Skeletal muscle tissue (tissue), 4 donors: ENCODE data around the gene MYBPHL. TPM values are rescaled to one million over a fixed set of nuclear protein-coding genes. Genes with fewer than 3 reads are reported as not detected.
A peak's percentile ranks its signal among the peaks of the same experiment; 100 is the strongest.

ENCODE experiments used
- H3K27ac ChIP-seq: one replicate; pipeline ENCODE4 v1.7.0; 2013; ENCODE audit warnings: mild to moderate bottlenecking, low read depth, low read length, inconsistent platforms
- H3K27me3 ChIP-seq, 3 donors: one replicate each; pipeline ENCODE4 v1.7.0; 2013; ENCODE audit warnings: low read length in 3 of 3; ENCODE audit not compliant: control insufficient read depth in 3 of 3, insufficient read depth in 3 of 3
- H3K36me3 ChIP-seq, 3 donors: one replicate each; pipeline ENCODE4 v1.7.0; 2013; ENCODE audit warnings: low read length in 3 of 3; ENCODE audit not compliant: control insufficient read depth in 3 of 3, insufficient read depth in 3 of 3
- H3K4me1 ChIP-seq, 3 donors: one replicate each; pipeline ENCODE4 v1.7.0; 2013; ENCODE audit warnings: low read length in 3 of 3, mild to moderate bottlenecking in 3 of 3; ENCODE audit not compliant: control insufficient read depth in 3 of 3, insufficient read depth in 3 of 3
- H3K4me3 ChIP-seq, 3 donors: one replicate each; pipeline ENCODE4 v1.7.0; 2013; ENCODE audit warnings: low read length in 3 of 3
- H3K9ac ChIP-seq, 3 donors: one replicate each; pipeline ENCODE4 v1.7.0; 2013; ENCODE audit warnings: low read length in 3 of 3, mild to moderate bottlenecking in 3 of 3, moderate library complexity in 2 of 3, low read depth in 1 of 3
- H3K9me3 ChIP-seq, 3 donors: one replicate each; pipeline ENCODE4 v1.7.0; 2013; ENCODE audit warnings: low read length in 3 of 3; ENCODE audit not compliant: control insufficient read depth in 3 of 3
- total RNA-seq: library from RNA; depleted of rRNA; stranded (reverse); fragments of >200 nt; gene quantifications from one replicate; pipeline ENCODE4 v1.2.3, GENCODE V29; 2014
- donor health status: Osteomylitis.

MYBPHL gene, protein sequence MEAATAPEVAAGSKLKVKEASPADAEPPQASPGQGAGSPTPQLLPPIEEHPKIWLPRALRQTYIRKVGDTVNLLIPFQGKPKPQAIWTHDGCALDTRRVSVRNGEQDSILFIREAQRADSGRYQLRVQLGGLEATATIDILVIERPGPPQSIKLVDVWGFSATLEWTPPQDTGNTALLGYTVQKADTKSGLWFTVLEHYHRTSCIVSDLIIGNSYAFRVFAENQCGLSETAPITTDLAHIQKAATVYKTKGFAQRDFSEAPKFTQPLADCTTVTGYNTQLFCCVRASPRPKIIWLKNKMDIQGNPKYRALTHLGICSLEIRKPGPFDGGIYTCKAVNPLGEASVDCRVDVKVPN
- total RNA-seq, result under 0.01 TPM

DNA sequence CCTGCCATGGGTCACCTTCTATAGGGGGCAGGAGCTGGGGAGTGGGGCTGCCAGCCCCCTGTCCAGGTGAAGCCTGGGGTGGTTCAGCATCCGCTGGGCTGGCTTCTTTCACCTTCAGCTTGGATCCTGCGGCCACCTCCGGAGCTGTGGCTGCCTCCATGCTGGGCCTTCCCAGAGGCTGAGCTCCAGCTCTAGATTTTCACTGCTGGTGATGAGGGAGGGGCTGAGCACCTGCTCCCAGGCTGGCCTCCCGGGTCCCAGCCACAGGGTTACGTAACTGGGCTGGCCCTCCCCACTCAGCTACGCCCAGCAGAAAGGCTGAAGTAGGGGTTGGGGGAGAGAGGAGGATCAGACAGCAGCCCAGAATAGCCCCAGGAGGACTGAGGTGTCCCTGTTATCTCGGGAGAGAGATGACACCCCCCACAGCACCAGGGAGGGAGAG lies at the start of gene MYBPHL:
MYBPHL (minus strand) TSS at position 180 of the 442 bp plus-strand sequence; CDS start at position 160, 20 bp downstream.
- Histone ChIP-seq H3K9me3 (no peaks in the 10 kb centered on the region), H3K4me3 (peak within 1 kb of the TSS in 1 of 3 donors; percentile 6), H3K27me3 (no peaks in the 10 kb centered on the region), H3K27ac (no peak within 1 kb of the TSS), H3K4me1 (peaks cover 27 to 31% (median 29%) of the 10 kb centered on the region in 3 donors), H3K36me3 (peaks cover 11 to 19% (median 13%) of the 10 kb centered on the region in 3 donors), H3K9ac (peak within 1 kb of the TSS in 1 of 3 donors; percentile 45)

DNA sequence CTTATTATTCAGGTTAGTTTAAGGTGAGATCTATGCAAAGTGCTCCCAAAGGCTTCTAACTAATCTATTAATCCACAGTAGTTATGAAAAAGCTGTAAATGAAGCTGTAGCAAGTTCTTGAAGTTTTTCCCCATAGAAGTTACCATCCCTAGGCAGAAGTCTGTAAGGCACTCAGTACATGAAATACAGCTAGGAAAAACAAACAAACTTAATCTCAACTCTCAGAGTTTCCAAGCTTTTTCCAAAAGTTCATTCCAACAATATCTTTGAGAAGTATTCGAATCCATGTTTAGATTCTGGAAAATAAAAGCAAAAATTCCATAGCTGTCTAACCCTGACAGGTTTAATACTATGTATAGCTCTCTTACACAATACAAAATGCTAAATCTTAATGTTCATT lies 49.7 kb upstream of the MYBPHL start:
- Histone ChIP-seq H3K27me3 (no peaks in the 10 kb centered on the region), H3K4me3 (no peak overlapping the region), H3K9ac (no peak overlapping the region), H3K27ac (no peak overlapping the region), H3K4me1 (peaks cover 0 to 5% (median under 1%) of the 10 kb centered on the region in 3 donors), H3K36me3 (peaks cover 13 to 27% (median 26%) of the 10 kb centered on the region in 3 donors), H3K9me3 (no peaks in the 10 kb centered on the region)

DNA sequence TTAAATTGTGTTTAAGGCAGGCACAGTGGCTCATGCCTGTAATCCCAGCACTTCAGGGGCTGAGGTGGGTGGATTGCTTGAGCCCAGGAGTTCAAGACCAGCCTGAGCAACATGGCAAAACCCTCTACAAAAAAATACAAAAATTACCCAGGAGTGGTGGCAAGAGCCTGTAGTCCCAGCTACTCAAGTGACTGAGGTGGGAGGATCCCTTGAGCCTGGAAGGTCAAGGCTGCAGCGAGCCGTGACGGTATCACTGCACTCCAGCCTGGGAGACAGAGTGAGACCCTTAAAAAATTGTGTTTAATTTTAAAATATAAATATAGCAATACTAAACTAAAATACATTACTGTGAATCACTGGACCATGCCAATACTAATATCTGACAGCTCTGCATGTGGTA lies 48.1 kb upstream of the MYBPHL start:
- no peaks in the 10 kb centered on the region for H3K9me3 ChIP-seq
- H3K27me3 ChIP-seq, result no peaks in the 10 kb centered on the region
- H3K4me3 ChIP-seq, result no peak overlapping the region
- no peak overlapping the region for H3K27ac ChIP-seq
- peaks cover 20 to 41% (median 39%) of the 10 kb centered on the region in 3 donors for H3K36me3 ChIP-seq
- H3K9ac ChIP-seq, result no peak overlapping the region
- peaks cover 0 to 2% (median 0%) of the 10 kb centered on the region in 3 donors for H3K4me1 ChIP-seq

- H3K4me3 ChIP-seq, result no peak overlapping the region
- H3K36me3 ChIP-seq, result peaks cover 27 to 70% (median 50%) of the 10 kb centered on the region in 3 donors
- H3K27ac ChIP-seq, result no peak overlapping the region
- H3K4me1 ChIP-seq, result no peaks in the 10 kb centered on the region
- H3K9me3 ChIP-seq, result no peaks in the 10 kb centered on the region
- no peak overlapping the region for H3K9ac ChIP-seq
- no peaks in the 10 kb centered on the region for H3K27me3 ChIP-seq
Measured at GRCh38 chr1:109351457-109351856, 44.6 kb upstream of the MYBPHL start.

GRCh38 chr1:109350655-109351054 lies 43.8 kb upstream of the MYBPHL start:
- H3K36me3 ChIP-seq, result peaks cover 31 to 74% (median 55%) of the 10 kb centered on the region in 3 donors

DNA sequence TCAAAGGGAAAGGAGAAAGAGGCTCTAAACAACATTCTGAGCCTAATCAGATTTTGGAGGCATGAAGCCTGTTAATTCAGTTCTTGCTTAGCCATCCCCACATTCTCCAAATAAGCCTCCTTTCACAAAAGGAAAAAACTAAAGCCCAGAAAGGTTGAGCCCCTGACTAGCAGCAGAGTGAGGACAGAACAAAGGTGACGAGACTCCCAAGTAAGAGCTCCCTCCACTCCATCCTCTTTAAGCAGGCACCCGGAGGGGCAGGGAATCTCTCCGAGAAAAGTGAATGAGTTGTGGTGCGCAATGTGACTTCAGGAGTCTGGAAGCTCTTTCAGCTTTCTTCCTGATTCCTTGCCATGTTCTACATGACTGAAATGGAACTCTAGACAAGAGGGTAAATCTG lies 43.4 kb upstream of the MYBPHL start:
- peaks cover 33 to 79% (median 58%) of the 10 kb centered on the region in 3 donors for H3K36me3 ChIP-seq
- H3K9me3 ChIP-seq, result no peaks in the 10 kb centered on the region
- H3K27me3 ChIP-seq, result no peaks in the 10 kb centered on the region
- no peak overlapping the region for H3K9ac ChIP-seq
- H3K27ac ChIP-seq, result no peak overlapping the region
- no peak overlapping the region for H3K4me3 ChIP-seq
- no peaks in the 10 kb centered on the region for H3K4me1 ChIP-seq

More at GRCh38 chr1:109350655-109351054, 43.8 kb upstream of the MYBPHL start:
- H3K4me3 ChIP-seq, result no peak overlapping the region
- H3K9me3 ChIP-seq, result no peaks in the 10 kb centered on the region
- H3K27ac ChIP-seq, result no peak overlapping the region
- no peak overlapping the region for H3K9ac ChIP-seq
- H3K27me3 ChIP-seq, result no peaks in the 10 kb centered on the region
- H3K4me1 ChIP-seq, result no peaks in the 10 kb centered on the region

- Histone ChIP-seq H3K9ac (no peak overlapping the region), H3K4me3 (no peak overlapping the region), H3K9me3 (no peaks in the 10 kb centered on the region), H3K27me3 (no peaks in the 10 kb centered on the region), H3K27ac (no peak overlapping the region), H3K4me1 (no peaks in the 10 kb centered on the region), H3K36me3 (peaks cover 40 to 83% (median 62%) of the 10 kb centered on the region in 3 donors)
Measured at GRCh38 chr1:109347511-109347910, 40.7 kb upstream of the MYBPHL start.

DNA sequence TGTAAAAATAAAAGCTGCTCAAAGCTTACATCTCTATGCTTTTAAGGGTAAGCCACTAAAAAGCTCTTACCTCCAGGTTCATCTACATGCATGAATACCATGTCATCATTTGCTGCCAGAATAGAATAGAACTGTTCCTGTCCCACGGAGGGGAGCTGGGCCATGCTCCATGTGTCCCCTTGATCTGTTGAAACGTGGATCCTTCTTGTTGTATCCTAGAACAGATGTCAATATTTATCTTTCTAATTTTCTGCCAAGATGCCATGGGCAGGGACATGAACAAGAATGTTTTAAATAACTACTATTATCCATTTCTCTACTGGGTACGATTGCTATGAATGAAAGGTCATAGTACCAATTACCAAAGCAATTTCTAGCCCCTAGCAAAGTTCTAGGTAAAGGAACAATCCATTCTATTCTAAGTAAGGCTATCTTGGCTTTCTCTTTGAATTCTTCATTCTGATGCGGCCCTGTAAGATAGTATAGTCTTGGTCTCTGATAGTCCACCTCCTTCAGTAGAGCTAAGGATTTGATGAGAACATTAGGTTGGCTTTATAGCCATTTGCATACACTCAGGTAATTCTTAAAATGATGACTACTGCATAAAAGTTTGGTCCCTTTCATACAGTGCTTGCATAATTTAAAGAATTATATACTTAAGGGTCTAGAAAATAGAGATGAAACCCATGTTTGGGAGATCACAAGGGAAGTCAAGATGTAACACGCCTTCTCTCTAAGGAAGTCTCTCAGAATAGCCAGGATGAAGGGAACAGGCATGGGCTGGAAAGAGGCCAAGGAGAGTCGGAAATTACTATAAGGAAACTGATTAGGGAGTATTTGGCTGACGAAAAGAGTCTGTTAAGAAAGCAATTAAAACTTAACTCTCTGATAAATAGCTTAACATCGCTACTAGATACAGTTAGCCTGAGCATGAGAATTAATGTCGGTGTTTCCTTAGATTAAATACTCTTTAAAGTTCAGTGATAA lies 35.4 kb upstream of the MYBPHL start:
- H3K36me3 ChIP-seq, result peaks cover 41 to 66% (median 62%) of the 10 kb centered on the region in 3 donors

GRCh38 chr1:109338608-109339007 lies 31.8 kb upstream of the MYBPHL start:
- no peaks in the 10 kb centered on the region for H3K27me3 ChIP-seq
- peaks cover 50 to 62% (median 61%) of the 10 kb centered on the region in 3 donors for H3K36me3 ChIP-seq
- no peak overlapping the region for H3K9ac ChIP-seq
- no peak overlapping the region for H3K4me3 ChIP-seq
- no peaks in the 10 kb centered on the region for H3K9me3 ChIP-seq
- H3K27ac ChIP-seq, result no peak overlapping the region
- peaks cover 0 to 6% (median 5%) of the 10 kb centered on the region in 3 donors for H3K4me1 ChIP-seq

More for the DNA sequence above, 35.4 kb upstream of the MYBPHL start:
- Histone ChIP-seq H3K9me3 (no peaks in the 10 kb centered on the region), H3K4me1 (peaks cover 0 to 6% (median 5%) of the 10 kb centered on the region in 3 donors), H3K27ac (no peak overlapping the region), H3K27me3 (no peaks in the 10 kb centered on the region), H3K9ac (no peak overlapping the region), H3K4me3 (no peak overlapping the region)
